ENCODE measurements around the gene ULBP2.
"Not testable (repeated sequence)": the region's sequence is repeated elsewhere in the genome, so short reads cannot be mapped to it uniquely, and the experiment has no call there.

ULBP2 gene

GRCh38 chr6:149974825-149975224 lies 33.0 kb downstream of the ULBP2 start:
- no peak for DNase-seq

GRCh38 chr6:149975400-149975799 lies 33.6 kb downstream of the ULBP2 start:
- DNase-seq, result no peak

DNA sequence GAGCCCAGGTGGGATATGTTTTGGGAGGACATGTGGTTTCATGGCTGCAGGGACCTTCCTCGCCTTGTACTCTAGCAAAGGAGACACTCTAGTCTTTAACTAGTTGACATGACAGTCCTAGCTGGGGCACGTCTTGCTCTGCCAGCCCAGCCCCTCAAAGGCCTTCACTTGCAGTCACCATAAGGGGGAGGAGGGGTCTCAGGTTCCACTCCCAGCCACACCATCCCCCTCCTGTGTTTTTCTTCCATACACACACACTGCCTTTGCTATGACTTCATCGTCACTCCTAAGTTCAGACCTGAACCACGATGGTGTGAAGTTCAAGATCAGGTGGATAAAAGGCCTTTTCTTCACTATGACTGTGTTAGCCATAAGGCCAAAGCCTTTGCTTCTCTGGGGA lies 35.4 kb downstream of the ULBP2 start:
- no peak for DNase-seq

DNA sequence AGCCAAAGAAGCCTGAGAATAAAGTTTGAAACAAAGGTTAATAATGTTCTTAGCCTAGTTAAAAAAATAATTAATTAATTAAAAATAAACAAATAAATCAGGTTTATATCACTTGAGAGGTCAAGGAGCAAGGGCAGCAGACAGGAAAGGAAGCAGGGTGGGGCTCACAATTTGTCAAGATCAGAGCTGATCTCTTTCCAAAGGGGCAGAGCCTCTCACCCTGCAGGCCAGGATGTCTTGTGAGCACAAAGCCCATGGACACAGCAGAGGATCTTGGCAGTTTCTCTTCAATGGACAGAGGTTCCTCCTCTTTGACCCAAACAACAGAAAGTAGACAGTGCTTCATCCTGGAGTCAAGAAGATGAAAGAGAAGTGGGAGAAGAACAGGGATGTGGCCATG lies 36.8 kb downstream of the ULBP2 start:
- no peak for DNase-seq

- DNase-seq, result no peak
These were observed 37.5 kb downstream of the ULBP2 start for GRCh38 chr6:149979293-149979692.

GRCh38 chr6:149983145-149983544 lies 41.3 kb downstream of the ULBP2 start:
- DNase-seq, result no peak

GRCh38 chr6:149984773-149985172 lies 43.0 kb downstream of the ULBP2 start:
- no peak for DNase-seq

DNA sequence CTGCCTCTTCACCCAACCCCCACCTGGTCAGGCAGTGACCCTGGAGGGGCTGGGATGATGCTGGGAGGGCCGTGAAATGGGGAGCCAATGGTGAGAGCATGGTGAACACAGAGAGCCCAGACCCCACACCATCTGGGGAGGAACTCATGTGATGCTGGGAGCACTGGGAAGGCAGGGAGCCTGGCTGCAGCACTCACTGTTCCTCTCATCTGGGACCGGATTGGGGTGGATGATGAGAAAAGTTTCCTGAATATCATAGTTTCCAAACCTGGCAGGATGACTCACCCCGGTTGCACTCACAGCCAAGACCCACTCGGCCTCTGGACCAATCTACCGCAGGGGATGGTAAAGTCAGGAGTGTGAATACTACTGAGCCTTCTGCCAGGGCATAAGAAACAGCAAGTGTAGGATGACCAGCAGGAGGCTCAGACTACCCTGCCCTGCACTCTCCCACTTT lies 43.7 kb downstream of the ULBP2 start:
- DNase-seq, result no peak

- no peak for DNase-seq
These were observed 45.8 kb downstream of the ULBP2 start for GRCh38 chr6:149987602-149988107.

DNA sequence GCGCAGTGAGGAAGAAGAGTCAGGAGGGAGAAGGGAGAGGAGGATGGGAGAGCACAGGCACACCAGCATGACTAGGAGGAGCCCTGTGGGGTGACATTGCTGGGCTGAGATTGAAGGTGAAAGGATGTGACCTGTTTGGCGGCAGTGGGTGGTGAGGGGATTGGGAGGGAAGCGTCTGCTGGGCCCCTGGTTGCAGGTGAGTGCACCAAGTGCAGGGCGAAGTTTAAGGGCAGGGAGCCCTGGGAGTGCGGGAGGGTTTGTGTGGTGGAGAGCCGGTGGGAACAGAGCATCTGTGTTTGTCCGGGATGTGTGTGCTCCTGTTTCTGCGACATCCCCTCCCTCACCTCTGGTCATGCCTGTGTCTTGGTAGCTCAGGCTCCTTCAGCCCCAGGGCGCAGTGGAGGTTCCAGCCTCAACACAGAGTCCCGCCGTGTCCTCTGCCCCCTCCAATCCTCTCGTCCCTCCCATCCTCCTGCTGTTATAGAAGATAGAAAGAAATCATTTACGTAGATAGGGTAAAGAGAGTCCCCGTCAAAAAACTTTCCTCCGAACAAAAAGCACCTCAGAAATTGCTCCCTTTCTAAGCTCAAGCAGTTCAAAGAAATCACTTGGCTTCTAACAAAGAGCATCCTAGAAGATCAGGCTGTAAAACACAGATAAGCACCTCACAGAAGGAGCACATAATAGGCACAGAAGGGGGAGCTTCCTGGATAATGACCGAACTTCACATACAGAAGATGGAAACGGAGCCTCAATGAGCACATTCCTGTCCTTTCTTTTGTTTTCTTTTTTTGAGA lies 46.9 kb downstream of the ULBP2 start:
- no peak for DNase-seq

DNA sequence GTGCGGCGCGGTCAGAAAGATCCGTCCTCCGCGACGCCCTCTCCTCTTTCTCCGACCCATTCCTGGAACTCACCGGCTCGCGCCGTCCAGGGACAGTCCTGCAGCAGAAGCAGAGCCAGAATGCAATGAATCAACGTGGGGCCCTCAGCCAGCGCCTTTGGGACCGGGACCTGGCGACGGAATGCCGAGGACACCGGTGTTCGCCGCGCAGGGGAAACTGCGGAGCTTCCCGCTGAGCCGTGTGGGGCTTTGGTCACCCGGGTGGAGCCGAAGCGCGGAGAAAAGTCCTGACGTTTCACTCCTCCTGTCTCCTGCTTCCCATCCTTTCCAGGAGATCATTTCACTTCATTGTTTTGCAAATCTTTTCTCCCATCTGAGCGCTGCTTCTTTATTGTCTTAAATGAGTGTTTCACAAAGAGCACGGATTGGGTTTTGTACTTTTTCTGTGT lies 48.4 kb downstream of the ULBP2 start:
- DNase-seq, result no peak

- DNase-seq, result no peak
These were observed 49.1 kb downstream of the ULBP2 start for GRCh38 chr6:149990661-149991471.

- DNase-seq, result not testable (repeated sequence)
These were observed 49.6 kb downstream of the ULBP2 start for GRCh38 chr6:149991472-149991795.

DNA sequence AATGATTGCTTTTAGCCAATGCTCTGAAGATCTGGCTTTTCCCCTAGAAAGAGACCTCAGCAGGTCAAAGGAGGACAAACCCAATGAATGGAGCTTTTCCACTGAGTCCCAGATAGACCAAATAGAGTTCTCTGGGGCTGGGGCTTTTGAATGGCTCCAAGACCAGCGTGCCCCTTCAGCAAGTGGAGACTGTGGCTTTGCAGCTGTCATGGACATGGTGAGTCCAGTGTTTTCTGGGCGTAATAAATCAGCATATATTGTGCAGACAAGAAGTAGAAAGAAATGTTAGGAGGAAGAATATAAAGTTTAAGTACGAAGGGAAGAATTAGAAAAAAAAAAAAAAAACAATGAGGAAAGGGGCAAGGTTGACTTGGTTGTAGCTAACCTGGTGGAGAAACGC lies 50.0 kb downstream of the ULBP2 start:
- no peak for DNase-seq

DNA sequence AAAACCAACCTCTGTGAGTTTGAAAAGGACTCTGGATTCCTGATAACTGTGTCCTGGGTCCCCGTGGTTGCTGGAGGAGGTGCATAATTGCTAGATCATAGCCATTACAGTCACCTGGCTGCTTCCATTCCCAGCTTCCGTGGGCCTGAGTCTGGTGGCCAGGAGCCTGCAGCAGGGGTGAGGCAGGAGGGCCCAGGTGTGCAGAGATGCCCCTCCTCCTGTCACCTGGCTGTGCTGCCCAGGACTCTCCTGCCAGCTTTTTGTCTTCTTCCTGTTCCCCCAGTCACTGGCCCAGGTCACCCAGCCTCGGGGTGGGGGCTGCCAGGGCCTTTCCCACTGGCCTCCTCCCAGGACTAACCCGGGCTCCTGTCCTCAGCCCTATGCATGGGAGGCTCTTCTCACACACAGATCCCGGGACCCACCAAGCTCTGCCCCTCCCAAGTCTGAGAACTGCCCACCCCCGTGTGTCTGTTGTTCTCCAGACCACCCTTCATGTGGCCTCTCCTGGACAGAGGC lies 53.5 kb downstream of the ULBP2 start:
- no peak for DNase-seq

DNA sequence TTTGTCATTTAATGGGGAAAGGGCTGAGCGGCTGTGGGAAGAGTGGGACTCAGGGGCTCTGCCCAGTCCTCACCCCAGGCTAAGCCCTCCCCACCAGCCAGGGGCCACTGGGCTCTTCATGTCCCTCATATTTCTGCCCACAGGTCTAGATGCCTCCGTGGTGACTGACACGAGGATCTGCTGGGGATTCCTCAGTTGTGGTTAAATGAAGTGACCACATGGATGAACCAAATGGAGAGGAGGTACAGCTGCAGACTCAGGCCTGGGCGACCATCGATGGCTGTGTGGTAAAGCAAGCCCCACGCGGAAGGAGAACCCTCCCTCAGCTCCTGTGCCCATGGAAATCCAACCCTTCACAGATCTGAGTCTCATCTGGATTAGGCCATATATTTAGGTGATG lies 54.2 kb downstream of the ULBP2 start:
- no peak for DNase-seq

All from left hindlimb (tissue), 1 donor.